Adrenal gland (tissue), 12 donors: ENCODE measurements around the gene NLGN4X. TPM values are rescaled to one million over a fixed set of nuclear protein-coding genes. Genes with fewer than 3 reads are reported as not detected.

Source experiments
- DNase-seq, 7 donors: peaks; one replicate each; pipeline ENCODE4 v3.0.0-alpha.2; 2019 to 2020
- H3K27ac ChIP-seq, 5 donors: fragments of 200-600 bp; sonication (generic) in 4 of 5; 1 replicate in 3 of 5; 2 replicates in 2 of 5; pipeline versions ENCODE4 v1.5.1 to v1.8.0; 2016 to 2020; ENCODE audit warnings: mild to moderate bottlenecking in 1 of 5
- H3K27me3 ChIP-seq: fragments of 200-600 bp; 2 replicates; pipeline ENCODE4 v1.8.0; 2021
- H3K36me3 ChIP-seq, 2 donors: fragments of 200-600 bp; replicated peaks in 1 of 2; 1 replicate in 1 of 2; 2 replicates in 1 of 2; pipeline versions ENCODE4 v1.5.1 to v1.8.0; 2018 to 2022
- H3K4me1 ChIP-seq, 2 donors: fragments of 200-600 bp; replicated peaks in 1 of 2; 1 replicate in 1 of 2; 2 replicates in 1 of 2; pipeline versions ENCODE4 v1.5.1 to v1.8.0; 2018 to 2021
- H3K4me3 ChIP-seq, 4 donors: fragments of 200-600 bp; sonication (generic) in 3 of 4; one replicate each; pipeline ENCODE4 v1.5.1; 2016 to 2018
- H3K9me3 ChIP-seq, 3 donors: fragments of 200-600 bp; sonication (generic) in 1 of 3; replicated peaks in 1 of 3; 1 replicate in 2 of 3; 2 replicates in 1 of 3; pipeline versions ENCODE4 v1.5.1 to v1.8.0; 2016 to 2021
- POLR2A ChIP-seq, 2 donors: fragments of 450-650 bp; IDR thresholded peaks; one replicate each; pipeline ENCODE4 v1.6.1; 2017; ENCODE audit warnings: antibody characterized with exemption in 2 of 2, mild to moderate bottlenecking in 2 of 2, moderate library complexity in 1 of 2
- WGBS, 4 donors: extraction: QIAGEN DNeasy Blood & Tissue Kit in 2 of 4; methylation state at CpG; one replicate each; pipeline versions ENCODE4 v1.1.5 to v1.1.7; 2013 to 2017; 5-methylcytosine and 5-hydroxymethylcytosine counted together
- intact Hi-C, 2 donors: fragments of 100-400 bp; cut with DNase I; formaldehyde crosslinking; loops; one replicate each; pipeline versions ENCODE4 v1.14.1 to v1.15.0; 2022 to 2023
- polyA plus RNA-seq, 3 donors: library from polyadenylated mRNA; stranded (reverse); fragments of 200-250 nt in 2 of 3; fragments of 350-450 nt in 1 of 3; fragmentation: Illumina TruSeq in 1 of 3; extraction: RNeasy Lipid Tissue Mini Kit (QIAGEN cat#74804) in 1 of 3; gene quantifications; one replicate each; pipeline ENCODE4 v1.2.3, GENCODE V29; 2013 to 2014
- total RNA-seq, 9 donors: library from RNA; depleted of rRNA in 4 of 9; stranded (reverse); fragments of >200 nt in 4 of 9; fragments of 120-200 nt in 1 of 9; fragmentation: NEBNext Ultra II Directional in 1 of 9; extraction: Animal tissue kit (Norgen Biotek cat#: 25700) in 1 of 9; gene quantifications; one replicate each; pipeline versions ENCODE4 v1.1.0 to v1.2.4, GENCODE V29; 2013 to 2023
- TF ChIP-seq, protein P1 (sequence below), 6 experiments: fragments of 450-650 bp in 4 of 6; fragments of 200-600 bp in 2 of 6; sonication (generic) in 1 of 6; IDR thresholded peaks; 1 replicate in 5 of 6; 2 replicates in 1 of 6; pipeline versions ENCODE4 v1.5.1 to v1.8.0; 2016 to 2021; ENCODE audit warnings: antibody characterized with exemption in 6 of 6, mild to moderate bottlenecking in 2 of 6, moderate library complexity in 1 of 6
- donor health status: healthy with polysubstance abuse.
- donor health status: Bipolar disorder and iron deficiency.
- donor health status: DM: yes; HTN: yes; CAD: no.
- donor health status: DM: no; HTN: no; CAD: no.
- donor health status: DM: no; HTN: no; CAD: no.
- donor health status: DM: yes; HTN: yes; CAD: no.

NLGN4X gene
- total and polyA plus RNA-seq, 12 donors: 0.16 to 3.4 (median 1.3) TPM

DNA sequence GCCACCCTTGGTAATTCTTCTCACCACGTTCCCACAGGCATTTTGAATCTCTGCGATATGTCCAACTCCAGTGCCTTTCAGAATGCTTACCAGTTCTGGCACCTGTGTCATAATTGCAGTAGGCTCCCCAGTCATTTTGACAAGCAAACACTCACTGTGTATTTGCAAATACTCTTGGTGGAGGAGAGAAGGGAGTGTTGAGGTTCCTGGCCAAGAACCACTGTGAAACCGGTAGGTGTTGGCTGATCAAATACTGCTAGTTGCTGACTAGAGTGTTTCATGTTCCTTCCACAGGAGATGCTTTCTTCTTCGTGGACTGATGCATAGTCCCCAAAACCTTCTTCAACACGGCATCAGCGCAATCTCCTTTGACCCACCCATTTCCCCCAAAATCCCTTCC, 16.0 kb upstream of the NLGN4X start:
- 80 to 89% (median 82%) methylated on average over 6 of the region's 6 CpGs for WGBS, 4 donors
- Histone ChIP-seq H3K27me3 (no peaks in the 10 kb centered on the region), H3K27ac (no peak overlapping the region), H3K4me1 (no peaks in the 10 kb centered on the region), H3K9me3 (no peaks in the 10 kb centered on the region), H3K4me3 (no peak overlapping the region), H3K36me3 (no peaks in the 10 kb centered on the region)
- no peak for DNase-seq
- TF ChIP-seq, protein P1, sequence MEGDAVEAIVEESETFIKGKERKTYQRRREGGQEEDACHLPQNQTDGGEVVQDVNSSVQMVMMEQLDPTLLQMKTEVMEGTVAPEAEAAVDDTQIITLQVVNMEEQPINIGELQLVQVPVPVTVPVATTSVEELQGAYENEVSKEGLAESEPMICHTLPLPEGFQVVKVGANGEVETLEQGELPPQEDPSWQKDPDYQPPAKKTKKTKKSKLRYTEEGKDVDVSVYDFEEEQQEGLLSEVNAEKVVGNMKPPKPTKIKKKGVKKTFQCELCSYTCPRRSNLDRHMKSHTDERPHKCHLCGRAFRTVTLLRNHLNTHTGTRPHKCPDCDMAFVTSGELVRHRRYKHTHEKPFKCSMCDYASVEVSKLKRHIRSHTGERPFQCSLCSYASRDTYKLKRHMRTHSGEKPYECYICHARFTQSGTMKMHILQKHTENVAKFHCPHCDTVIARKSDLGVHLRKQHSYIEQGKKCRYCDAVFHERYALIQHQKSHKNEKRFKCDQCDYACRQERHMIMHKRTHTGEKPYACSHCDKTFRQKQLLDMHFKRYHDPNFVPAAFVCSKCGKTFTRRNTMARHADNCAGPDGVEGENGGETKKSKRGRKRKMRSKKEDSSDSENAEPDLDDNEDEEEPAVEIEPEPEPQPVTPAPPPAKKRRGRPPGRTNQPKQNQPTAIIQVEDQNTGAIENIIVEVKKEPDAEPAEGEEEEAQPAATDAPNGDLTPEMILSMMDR (IDR thresholded peaks at IDR 0.05): no peak
- no peak for TF ChIP-seq POLR2A (IDR thresholded peaks at IDR 0.05)
- intact Hi-C loops: no loop called here

DNA sequence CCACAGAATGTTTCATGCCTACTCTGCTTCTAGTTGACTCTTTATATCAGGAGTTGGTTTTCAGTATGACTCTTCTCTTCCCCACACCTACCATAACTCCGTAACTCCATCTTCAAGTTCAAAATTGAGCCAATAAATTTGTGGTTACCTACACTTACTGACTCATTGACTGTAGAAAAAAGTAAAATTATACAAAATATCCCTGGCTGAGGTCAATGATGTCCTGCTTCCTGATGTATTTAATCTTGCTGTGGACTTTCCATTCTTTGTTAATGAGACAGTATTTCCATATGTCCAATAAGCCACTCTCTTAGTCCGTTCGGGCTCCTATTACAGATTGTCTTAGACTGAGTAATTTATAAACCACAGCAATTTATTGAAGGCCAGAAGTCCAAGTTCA, 9.9 kb upstream of the NLGN4X start:
- no peak for DNase-seq
- intact Hi-C loops: no loop called here
- Histone ChIP-seq H3K36me3 (no peaks in the 10 kb centered on the region), H3K4me1 (no peaks in the 10 kb centered on the region), H3K27ac (no peak overlapping the region), H3K27me3 (no peaks in the 10 kb centered on the region), H3K9me3 (no peaks in the 10 kb centered on the region), H3K4me3 (no peak overlapping the region)
- WGBS, 4 donors: 77 to 87% (median 85%) methylated on average over 1 to 3 of the region's 3 CpGs
- TF ChIP-seq POLR2A (IDR thresholded peaks at IDR 0.05): no peak
- TF ChIP-seq, protein P1 (IDR thresholded peaks at IDR 0.05): no peak

DNA sequence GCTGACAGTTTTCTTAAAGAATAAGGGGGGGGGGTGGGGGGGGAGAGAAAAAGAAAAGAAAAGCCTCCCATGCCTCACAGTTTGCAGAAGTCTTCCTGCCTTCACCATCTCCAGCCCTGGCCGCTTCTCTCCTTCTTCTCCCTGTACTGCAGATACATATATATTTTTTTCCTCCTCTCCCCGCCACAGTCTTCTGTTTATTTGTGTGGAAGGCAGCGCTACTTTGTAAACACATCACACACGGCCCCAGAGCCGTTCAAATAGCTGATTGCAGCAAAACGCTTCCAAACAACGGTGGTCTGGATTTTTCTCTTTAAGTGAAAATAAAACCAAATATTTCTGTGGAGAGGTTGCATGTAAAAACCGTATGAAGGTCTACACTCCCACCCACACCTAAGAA, 732 bp downstream of the NLGN4X start:
- peaks cover 38% of the 10 kb centered on the region for H3K27me3 ChIP-seq
- H3K36me3 ChIP-seq: no peaks in the 10 kb centered on the region
- H3K4me1 ChIP-seq: no peaks in the 10 kb centered on the region
- TF ChIP-seq, protein P1 (IDR thresholded peaks at IDR 0.05): no peak
- no peak for TF ChIP-seq POLR2A (IDR thresholded peaks at IDR 0.05)
- WGBS, 4 donors: 2 to 4% (median 3%) methylated on average over 7 to 8 of the region's 8 CpGs
- DNase-seq: no peak
- intact Hi-C loops: no loop called here
- H3K27ac ChIP-seq: no peak overlapping the region
- no peaks in the 10 kb centered on the region for H3K9me3 ChIP-seq
- H3K4me3 ChIP-seq: no peak overlapping the region

DNA sequence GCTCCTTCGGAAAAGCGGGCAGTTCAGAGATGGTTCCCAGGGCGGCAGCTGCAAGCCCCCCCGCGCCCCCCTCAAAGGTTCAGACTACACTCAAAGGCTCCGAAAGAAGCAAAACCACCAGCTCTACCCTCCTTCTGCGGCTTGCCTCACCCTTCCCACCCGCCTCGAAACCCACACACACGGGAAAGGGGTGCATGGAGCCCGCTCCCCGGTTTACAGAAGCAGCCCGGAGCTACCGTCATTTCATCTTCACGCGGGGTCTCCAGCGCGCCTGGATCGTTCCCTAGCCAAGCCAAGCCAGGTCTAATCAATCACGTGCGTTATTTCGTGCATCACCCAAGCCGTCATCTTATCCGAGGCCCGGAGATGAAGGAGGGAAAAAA, 1.2 kb downstream of the NLGN4X start:
- no peak for DNase-seq
- intact Hi-C loops: no loop called here
- Histone ChIP-seq H3K4me1 (no peaks in the 10 kb centered on the region), H3K27ac (no peak overlapping the region), H3K36me3 (no peaks in the 10 kb centered on the region), H3K4me3 (no peak overlapping the region), H3K27me3 (peaks cover 38% of the 10 kb centered on the region), H3K9me3 (no peaks in the 10 kb centered on the region)
- 0 to 2% (median 1%) methylated on average over 7 to 25 of the region's 25 CpGs for WGBS, 4 donors
- TF ChIP-seq, protein P1 (IDR thresholded peaks at IDR 0.05): no peak
- no peak for TF ChIP-seq POLR2A (IDR thresholded peaks at IDR 0.05)
